ENCODE measurements around the gene LSM8.

The LSM8 gene

DNA sequence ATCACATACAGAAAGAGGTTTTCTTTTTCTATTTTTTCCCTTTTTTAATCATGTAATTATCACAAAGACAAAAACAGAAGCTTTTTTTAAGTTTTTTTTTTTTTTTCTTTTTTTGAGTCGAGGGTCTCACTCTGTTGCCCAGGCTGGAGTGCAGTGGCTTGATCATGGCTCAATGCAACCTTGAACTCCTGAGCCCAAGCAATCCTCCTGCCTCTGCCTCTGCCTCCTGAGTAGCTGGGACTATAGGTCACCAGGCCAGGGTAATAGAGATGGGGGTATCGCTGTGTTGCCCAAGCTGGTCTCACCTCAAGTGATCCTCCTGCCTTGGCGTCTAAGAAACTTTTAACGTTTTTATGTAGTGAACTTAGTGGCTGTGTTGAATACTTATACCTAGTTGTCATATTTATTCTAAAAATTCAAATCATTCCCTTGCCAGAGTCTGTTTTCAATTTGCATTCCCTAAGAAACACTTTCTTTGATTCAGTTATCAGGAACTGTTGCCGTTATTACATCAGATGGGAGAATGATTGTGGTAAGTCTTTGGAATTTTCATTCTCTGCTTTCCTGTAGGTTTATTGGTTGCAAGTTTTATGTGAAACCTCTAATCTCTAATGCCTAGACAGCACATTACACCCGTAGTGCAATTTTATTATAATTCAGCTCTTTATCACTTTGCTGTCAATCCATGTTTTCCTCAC is 1.3 kb downstream of the LSM8 start:
- Mint-ChIP-seq H3K27ac (peak overlapping the region; percentile 59), H3K4me3 (peak overlapping the region; percentile 99), H3K9me3 (no peaks in the 10 kb centered on the region), H3K27me3 (ENCODE audit: low read depth, poor library complexity) (no peaks in the 10 kb centered on the region), H3K36me3 (ENCODE audit: low read depth) (peaks cover 49% of the 10 kb centered on the region), H3K4me1 (peaks cover 35% of the 10 kb centered on the region)
- TF ChIP-seq, protein P1, sequence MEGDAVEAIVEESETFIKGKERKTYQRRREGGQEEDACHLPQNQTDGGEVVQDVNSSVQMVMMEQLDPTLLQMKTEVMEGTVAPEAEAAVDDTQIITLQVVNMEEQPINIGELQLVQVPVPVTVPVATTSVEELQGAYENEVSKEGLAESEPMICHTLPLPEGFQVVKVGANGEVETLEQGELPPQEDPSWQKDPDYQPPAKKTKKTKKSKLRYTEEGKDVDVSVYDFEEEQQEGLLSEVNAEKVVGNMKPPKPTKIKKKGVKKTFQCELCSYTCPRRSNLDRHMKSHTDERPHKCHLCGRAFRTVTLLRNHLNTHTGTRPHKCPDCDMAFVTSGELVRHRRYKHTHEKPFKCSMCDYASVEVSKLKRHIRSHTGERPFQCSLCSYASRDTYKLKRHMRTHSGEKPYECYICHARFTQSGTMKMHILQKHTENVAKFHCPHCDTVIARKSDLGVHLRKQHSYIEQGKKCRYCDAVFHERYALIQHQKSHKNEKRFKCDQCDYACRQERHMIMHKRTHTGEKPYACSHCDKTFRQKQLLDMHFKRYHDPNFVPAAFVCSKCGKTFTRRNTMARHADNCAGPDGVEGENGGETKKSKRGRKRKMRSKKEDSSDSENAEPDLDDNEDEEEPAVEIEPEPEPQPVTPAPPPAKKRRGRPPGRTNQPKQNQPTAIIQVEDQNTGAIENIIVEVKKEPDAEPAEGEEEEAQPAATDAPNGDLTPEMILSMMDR (IDR thresholded peaks at IDR 0.05), result no peak
- no peak for DNase-seq

DNA sequence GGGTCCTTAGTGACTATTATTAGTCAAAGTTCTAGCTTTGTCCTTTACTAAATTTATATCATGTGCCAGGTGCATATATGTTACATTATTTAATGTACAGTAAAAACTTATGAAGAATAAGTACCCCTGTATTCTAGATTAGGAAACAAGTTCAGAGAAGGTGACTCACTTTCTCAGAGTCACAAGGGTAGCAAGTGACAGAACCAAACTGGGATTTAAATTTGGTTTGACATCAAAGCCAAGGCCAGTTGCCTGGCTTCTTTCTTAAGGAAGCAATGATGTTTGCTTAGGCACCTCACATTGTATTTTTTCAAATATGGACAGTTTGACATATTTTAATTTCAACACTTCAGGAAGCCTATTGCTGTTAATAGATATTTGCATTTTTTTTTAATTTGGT is 2.5 kb downstream of the LSM8 start:
- Mint-ChIP-seq H3K36me3 (ENCODE audit: low read depth) (peaks cover 51% of the 10 kb centered on the region), H3K27ac (no peak overlapping the region), H3K4me1 (peaks cover 35% of the 10 kb centered on the region), H3K4me3 (peak overlapping the region; percentile 99), H3K27me3 (ENCODE audit: low read depth, poor library complexity) (no peaks in the 10 kb centered on the region), H3K9me3 (no peaks in the 10 kb centered on the region)
- TF ChIP-seq, protein P1 (IDR thresholded peaks at IDR 0.05), result no peak
- no peak for DNase-seq

GRCh38 chr7:118194571-118194970 is 10.6 kb downstream of the LSM8 start:
- Mint-ChIP-seq H3K27ac (peak overlapping the region; percentile 42), H3K4me1 (no peaks in the 10 kb centered on the region), H3K27me3 (ENCODE audit: low read depth, poor library complexity) (no peaks in the 10 kb centered on the region), H3K36me3 (ENCODE audit: low read depth) (peaks cover 19% of the 10 kb centered on the region), H3K4me3 (no peak overlapping the region), H3K9me3 (no peaks in the 10 kb centered on the region)
- TF ChIP-seq, protein P1 (IDR thresholded peaks at IDR 0.05), result no peak
- DNase-seq, result no peak

GRCh38 chr7:118195837-118196474 is 12.0 kb downstream of the LSM8 start:
- Mint-ChIP-seq H3K36me3 (ENCODE audit: low read depth) (peaks cover 12% of the 10 kb centered on the region), H3K27me3 (ENCODE audit: low read depth, poor library complexity) (no peaks in the 10 kb centered on the region), H3K4me1 (no peaks in the 10 kb centered on the region), H3K9me3 (no peaks in the 10 kb centered on the region), H3K27ac (no peak overlapping the region), H3K4me3 (no peak overlapping the region)
- peak; percentile 61 for DNase-seq
- TF ChIP-seq, protein P1 (IDR thresholded peaks at IDR 0.05), result peak; percentile 69

DNA sequence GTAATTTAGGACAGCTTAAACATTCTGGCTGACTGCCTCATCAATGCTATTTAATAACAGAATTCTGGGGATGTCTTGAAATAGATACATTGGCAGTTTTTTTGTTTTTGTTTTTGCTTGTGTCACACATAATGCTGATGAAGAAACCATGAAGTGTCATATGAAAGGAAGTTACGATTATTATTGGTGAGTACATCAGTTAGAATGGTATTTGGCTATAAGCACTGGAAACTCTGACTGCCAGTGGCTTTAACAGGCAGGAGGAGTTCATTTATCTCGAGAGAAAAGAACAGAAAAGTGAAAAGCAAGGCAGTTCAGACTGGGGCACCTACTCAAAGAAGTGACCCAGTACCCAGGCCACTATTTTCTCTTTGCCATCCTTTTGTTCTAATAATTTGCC is 18.1 kb downstream of the LSM8 start:
- Mint-ChIP-seq H3K4me1 (no peaks in the 10 kb centered on the region), H3K27me3 (ENCODE audit: low read depth, poor library complexity) (no peaks in the 10 kb centered on the region), H3K9me3 (no peaks in the 10 kb centered on the region), H3K27ac (no peak overlapping the region), H3K36me3 (ENCODE audit: low read depth) (no peaks in the 10 kb centered on the region), H3K4me3 (no peak overlapping the region)
- TF ChIP-seq, protein P1 (IDR thresholded peaks at IDR 0.05), result no peak
- DNase-seq, result no peak
